HFF-Myc (cell line): ENCODE results near the gene HS3ST4.
"Not testable (repeated sequence)": the region's sequence is repeated elsewhere in the genome, so short reads cannot be mapped to it uniquely, and the experiment has no call there.

Source experiments
- DNase-seq: peaks from one replicate; pipeline ENCODE4 v3.0.0-alpha.2; 2011; ENCODE audit warnings: low read depth; ENCODE audit errors: extremely low read depth
- H3K4me3 ChIP-seq: replicated peaks from 2 replicates; pipeline ENCODE4 v1.5.1; 2011; ENCODE audit warnings: low read depth, mild to moderate bottlenecking, control low read depth, low read length
- CTCF ChIP-seq: IDR thresholded peaks from 2 replicates; pipeline ENCODE4 v1.5.1; 2012; ENCODE audit warnings: mild to moderate bottlenecking, low read depth, low read length, control low read depth; ENCODE audit errors: missing control alignments

HS3ST4 gene

DNA sequence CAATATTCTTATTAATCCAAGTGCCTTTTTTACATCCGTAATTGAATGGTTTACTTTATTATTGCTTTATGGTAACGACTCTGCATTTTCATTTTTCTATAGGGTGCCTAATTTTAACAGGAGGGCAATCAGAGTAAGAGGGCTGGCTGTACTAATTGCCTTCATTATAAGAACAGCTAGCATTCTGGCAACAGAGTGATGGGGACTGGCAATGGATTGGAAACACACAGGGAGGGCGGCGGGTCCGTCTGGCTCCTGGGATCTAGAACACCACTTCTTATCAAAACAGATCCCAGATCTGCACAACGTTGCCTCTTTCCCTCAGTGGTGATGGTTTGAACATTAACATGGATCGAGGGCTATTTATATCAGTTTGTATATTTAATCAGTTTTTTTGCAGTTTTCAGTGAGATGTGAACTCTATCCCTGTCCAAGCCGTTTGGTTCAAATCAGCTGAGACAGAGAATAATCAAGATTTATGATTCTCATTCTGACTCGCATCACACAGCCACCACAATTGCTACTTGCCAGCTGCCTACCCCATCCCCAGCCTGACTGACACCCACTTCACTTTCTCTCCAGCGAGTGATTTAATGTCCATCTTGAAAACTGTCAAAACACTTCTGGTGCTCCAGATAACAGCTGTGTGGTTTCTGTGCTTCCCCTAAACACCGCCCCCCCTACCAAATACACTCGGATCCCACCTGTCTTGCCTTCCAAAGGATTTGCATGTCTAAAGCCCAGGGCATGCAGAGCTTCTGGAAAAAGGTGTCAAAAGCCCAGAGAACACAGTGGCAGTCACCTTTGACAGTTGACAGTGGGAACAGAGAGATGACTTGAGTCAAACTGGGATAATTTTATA is 327.9 kb downstream of the HS3ST4 start:
- no peak for DNase-seq

DNA sequence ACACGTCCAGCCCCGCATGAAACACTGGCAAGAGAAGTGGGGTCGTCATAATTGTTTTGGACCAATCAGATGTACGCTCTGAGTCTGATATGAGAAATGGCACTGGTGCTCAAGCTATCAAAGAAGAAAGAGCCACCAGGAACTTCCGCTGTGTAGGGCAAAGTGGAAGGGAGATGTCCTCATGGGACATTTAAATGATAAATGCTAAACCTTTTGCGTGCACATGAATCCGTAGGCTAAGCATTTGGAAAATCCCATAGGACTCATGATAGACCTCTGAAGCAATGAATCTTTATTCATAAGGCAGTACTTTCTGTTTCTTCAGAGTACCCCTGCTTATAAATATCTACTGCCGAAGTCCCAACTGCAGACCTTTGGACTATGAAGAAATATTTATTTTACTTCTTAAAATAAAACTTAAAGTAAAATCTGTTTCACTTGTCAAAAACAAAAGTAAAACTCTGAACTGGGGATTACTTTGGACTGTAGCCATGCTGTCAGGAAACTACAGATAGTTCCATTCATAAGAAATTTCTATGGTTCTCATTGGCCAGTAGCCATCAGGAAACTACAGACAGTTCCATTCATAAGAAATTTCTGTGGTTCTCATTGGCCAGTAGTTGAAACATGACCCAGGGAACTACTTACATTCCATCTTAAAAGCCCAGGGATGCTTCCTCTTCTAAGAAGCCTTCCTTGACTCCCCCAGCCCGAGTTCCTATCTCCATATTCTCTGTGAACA is 335.1 kb downstream of the HS3ST4 start:
- TF ChIP-seq CTCF, result no peak
- no peak for DNase-seq
- H3K4me3 ChIP-seq, result no peak overlapping the region

More for the DNA sequence above, 327.9 kb downstream of the HS3ST4 start:
- no peak overlapping the region for H3K4me3 ChIP-seq
- no peak for TF ChIP-seq CTCF

DNA sequence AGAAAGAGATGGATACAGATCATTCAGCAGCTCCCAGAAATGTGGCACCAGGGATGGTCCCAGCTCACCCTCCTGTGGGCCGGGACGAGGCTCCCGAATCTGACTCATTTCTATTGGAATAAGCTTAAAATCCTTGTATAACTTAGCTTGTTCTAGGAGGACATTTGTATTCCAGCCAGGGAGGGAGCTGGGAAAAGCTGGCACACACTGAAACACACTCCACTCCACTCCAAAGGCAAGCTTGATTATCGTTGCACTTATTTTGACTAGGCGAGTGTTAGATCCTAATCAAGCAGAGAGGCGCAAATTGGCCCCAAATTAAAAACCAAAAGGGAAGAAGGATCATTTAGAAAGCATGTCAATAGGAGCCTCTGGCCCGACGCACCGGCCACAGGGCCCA is 339.5 kb downstream of the HS3ST4 start:
- DNase-seq, result no peak
- no peak overlapping the region for H3K4me3 ChIP-seq
- TF ChIP-seq CTCF, result no peak

DNA sequence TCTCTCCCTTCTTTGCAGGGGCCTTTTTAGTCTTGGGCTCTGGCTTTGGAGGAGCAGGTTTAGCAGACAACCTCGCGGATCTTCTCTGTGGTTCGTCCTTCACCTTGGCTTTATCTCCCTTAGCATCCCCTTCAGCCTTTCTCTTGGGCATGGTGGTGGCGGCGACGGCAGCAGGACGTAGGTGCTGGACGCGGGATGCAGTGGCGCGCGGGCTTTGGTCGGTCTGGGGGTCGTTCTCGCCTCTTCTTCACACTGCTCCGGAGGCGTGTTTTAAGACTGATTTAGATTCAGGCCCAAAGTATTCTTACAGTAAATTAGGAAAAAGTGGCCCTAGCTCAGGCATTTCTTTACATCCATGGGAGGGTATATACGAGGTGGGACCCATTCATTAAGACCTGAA is 340.9 kb downstream of the HS3ST4 start:
- DNase-seq, H3K4me3 ChIP-seq: not testable (repeated sequence)

DNA sequence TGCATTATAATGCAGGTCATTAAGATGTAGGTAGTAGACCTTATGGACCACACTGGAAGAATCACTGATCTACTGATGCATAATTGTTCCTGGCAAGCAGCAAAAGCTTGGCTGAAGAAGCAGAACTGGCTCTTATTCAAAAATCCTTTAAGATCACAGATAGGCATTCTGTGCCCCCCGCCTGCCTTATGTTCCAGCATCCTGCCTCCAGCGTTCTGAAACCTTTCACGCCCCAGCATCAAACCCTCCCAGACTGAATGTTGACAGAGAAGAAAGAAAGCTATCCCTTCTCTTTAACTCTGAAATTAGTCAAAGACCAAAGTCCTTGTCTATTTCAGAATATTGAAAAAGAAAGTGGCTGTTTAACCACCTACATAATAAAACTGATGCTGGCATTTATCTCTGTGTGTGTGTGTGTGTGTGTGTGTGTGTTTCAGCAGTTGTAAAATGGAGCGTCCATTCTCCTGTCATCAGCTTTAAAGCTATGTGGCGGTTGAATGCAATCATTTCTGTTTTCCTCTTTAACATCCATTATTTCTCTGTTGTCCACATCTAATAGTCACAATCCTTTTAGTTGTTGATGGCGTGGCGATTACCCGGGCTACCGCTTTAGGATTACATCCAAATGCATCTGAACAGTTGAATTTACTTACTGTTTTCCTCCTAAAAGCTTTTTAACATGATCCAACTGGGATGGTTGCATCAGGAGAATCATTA is 350.4 kb downstream of the HS3ST4 start:
- H3K4me3 ChIP-seq, result no peak overlapping the region
- no peak for TF ChIP-seq CTCF
- DNase-seq, result no peak

GRCh38 chr16:26050472-26050871 is 358.7 kb downstream of the HS3ST4 start:
- DNase-seq, result no peak

More at GRCh38 chr16:26050472-26050871, 358.7 kb downstream of the HS3ST4 start:
- no peak overlapping the region for H3K4me3 ChIP-seq
- no peak for TF ChIP-seq CTCF
